CD8-positive, alpha-beta memory T cell (primary cell): ENCODE results near the gene DDC. TPM values are rescaled to one million over a fixed set of nuclear protein-coding genes. Genes with fewer than 3 reads are reported as not detected.

Experiments
- CTCF ChIA-PET: fragments of 350-600 bp; sonication (Branson Sonifier 250); formaldehyde crosslinking; loops from one replicate; lab custom pipeline; 2021; ENCODE audit warnings: antibody characterized with exemption; lab: Charles Lee
- POLR2A ChIA-PET: fragments of 350-600 bp; sonication (Branson Sonifier 250); formaldehyde crosslinking; loops from one replicate; lab custom pipeline; 2021; ENCODE audit warnings: antibody characterized with exemption; lab: Charles Lee
- DNase-seq, 5 donors: peaks; one replicate each; pipeline versions ENCODE4 v3.0.0 to v3.0.0-alpha.2; 2020 to 2022; ENCODE audit warnings: mixed read lengths in 1 of 5
- H3K27ac ChIP-seq: one replicate; pipeline ENCODE4 v1.7.0; 2013; ENCODE audit warnings: low read depth, mild to moderate bottlenecking, low read length, moderate library complexity
- H3K27me3 ChIP-seq: 2 replicates; pipeline ENCODE4 v1.7.0; 2013; ENCODE audit warnings: low read length, mild to moderate bottlenecking; ENCODE audit not compliant: insufficient read depth, poor library complexity, severe bottlenecking
- H3K36me3 ChIP-seq: 2 replicates; pipeline ENCODE4 v1.7.0; 2013; ENCODE audit warnings: mild to moderate bottlenecking, low read length, moderate library complexity; ENCODE audit not compliant: insufficient read depth
- H3K4me1 ChIP-seq: 2 replicates; pipeline ENCODE4 v1.7.0; 2013; ENCODE audit warnings: mild to moderate bottlenecking, low read length, moderate library complexity; ENCODE audit not compliant: insufficient read depth
- H3K4me3 ChIP-seq: 2 replicates; pipeline ENCODE4 v1.7.0; 2013; ENCODE audit warnings: mild to moderate bottlenecking, low read length
- H3K9me3 ChIP-seq: 2 replicates; pipeline ENCODE4 v1.7.0; 2013; ENCODE audit warnings: mild to moderate bottlenecking, low read length
- H3K27ac Mint-ChIP-seq, 8 donors: one replicate each; pipeline ENCODE4 v1.8.0; 2020 to 2021; ENCODE audit warnings: mixed read lengths in 8 of 8, mild to moderate bottlenecking in 6 of 8, inconsistent platforms in 3 of 8, moderate library complexity in 3 of 8
- H3K27me3 Mint-ChIP-seq, 2 donors: one replicate each; pipeline ENCODE4 v1.8.0; 2020 to 2021; ENCODE audit warnings: mixed read lengths in 2 of 2, mild to moderate bottlenecking in 1 of 2, moderate library complexity in 1 of 2
- H3K36me3 Mint-ChIP-seq, 3 donors: one replicate each; pipeline ENCODE4 v1.8.0; 2020 to 2021; ENCODE audit warnings: mixed read lengths in 3 of 3, inconsistent platforms in 1 of 3, mild to moderate bottlenecking in 1 of 3
- H3K4me1 Mint-ChIP-seq, 3 donors: one replicate each; pipeline ENCODE4 v1.8.0; 2020 to 2021; ENCODE audit warnings: mixed read lengths in 3 of 3, inconsistent platforms in 1 of 3, mild to moderate bottlenecking in 1 of 3
- H3K4me3 Mint-ChIP-seq, 7 donors: one replicate each; pipeline ENCODE4 v1.8.0; 2020 to 2021; ENCODE audit warnings: mixed read lengths in 7 of 7, mild to moderate bottlenecking in 6 of 7, moderate library complexity in 4 of 7, inconsistent platforms in 2 of 7
- H3K9me3 Mint-ChIP-seq, 5 donors: one replicate each; pipeline ENCODE4 v1.8.0; 2020 to 2022; ENCODE audit warnings: mixed read lengths in 5 of 5, mild to moderate bottlenecking in 3 of 5, moderate library complexity in 2 of 5, inconsistent platforms in 1 of 5
- polyA plus RNA-seq: library from polyadenylated mRNA; unstranded; fragments of 300-500 nt; fragmentation: Illumina TruSeq; gene quantifications from one replicate; pipeline ENCODE4 v1.2.3, GENCODE V29; 2021
- total RNA-seq, 2 experiments: library from RNA; stranded (reverse); gene quantifications; one replicate each; pipeline ENCODE4 v1.2.3, GENCODE V29; 2021

Gene DDC
- total and polyA plus RNA-seq, 3 experiments from 2014 or later = not detected

GRCh38 chr7:50505553-50506210, 59.5 kb downstream of the DDC start:
- Mint-ChIP-seq H3K4me1 (no peaks in the 10 kb centered on the region), H3K27me3 (peaks cover 1 to 23% of the 10 kb centered on the region in 2 donors), H3K4me3 (no peak overlapping the region), H3K9me3 (no peaks in the 10 kb centered on the region), H3K27ac (no peak overlapping the region), H3K36me3 (peaks cover 0 to 1% (median 0%) of the 10 kb centered on the region in 3 donors)
- ChIA-PET CTCF (no interaction called here), POLR2A (no interaction called here)
- no peak overlapping the region for H3K27ac ChIP-seq
- H3K4me1 ChIP-seq = no peaks in the 10 kb centered on the region
- no peaks in the 10 kb centered on the region for H3K9me3 ChIP-seq
- DNase-seq = no peak
- no peaks in the 10 kb centered on the region for H3K27me3 ChIP-seq
- H3K36me3 ChIP-seq = no peaks in the 10 kb centered on the region
- H3K4me3 ChIP-seq = no peak overlapping the region

- ChIA-PET CTCF (no interaction called here), POLR2A (no interaction called here)
- no peaks in the 10 kb centered on the region for H3K9me3 Mint-ChIP-seq
- Histone ChIP-seq H3K4me1 (no peaks in the 10 kb centered on the region), H3K9me3 (no peaks in the 10 kb centered on the region), H3K27ac (no peak overlapping the region), H3K4me3 (no peak overlapping the region), H3K27me3 (no peaks in the 10 kb centered on the region), H3K36me3 (no peaks in the 10 kb centered on the region)
- no peak overlapping the region for H3K4me3 Mint-ChIP-seq
- no peak for DNase-seq
- H3K27ac Mint-ChIP-seq = no peak overlapping the region
- peaks cover 0 to 1% (median 0%) of the 10 kb centered on the region in 3 donors for H3K36me3 Mint-ChIP-seq
- H3K4me1 Mint-ChIP-seq = no peaks in the 10 kb centered on the region
- peaks cover 1 to 23% of the 10 kb centered on the region in 2 donors for H3K27me3 Mint-ChIP-seq
Observed at GRCh38 chr7:50504646-50505546, 60.3 kb downstream of the DDC start.

DNA sequence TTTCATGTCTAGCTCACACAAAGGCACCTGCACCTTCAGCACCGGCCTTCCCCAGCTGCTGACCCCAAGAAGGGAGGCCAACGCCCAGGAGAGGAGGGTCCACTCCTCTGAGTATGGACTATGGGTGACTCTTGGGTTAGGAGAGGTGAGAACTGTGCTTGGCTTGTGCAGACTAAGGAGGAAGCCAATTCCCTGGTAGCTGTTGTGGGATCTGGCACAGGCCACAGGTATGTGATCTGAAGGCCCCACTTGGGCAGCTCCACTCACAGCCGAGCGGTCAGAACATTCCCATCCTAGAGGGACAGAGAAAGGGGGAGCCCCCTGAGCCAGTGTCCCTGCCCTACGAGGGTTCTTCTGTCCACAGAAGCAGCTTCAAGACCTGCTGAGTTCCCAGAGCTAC, 62.3 kb downstream of the DDC start:
- Histone ChIP-seq H3K9me3 (no peaks in the 10 kb centered on the region), H3K36me3 (no peaks in the 10 kb centered on the region), H3K27ac (no peak overlapping the region), H3K4me1 (no peaks in the 10 kb centered on the region), H3K4me3 (no peak overlapping the region), H3K27me3 (no peaks in the 10 kb centered on the region)
- POLR2A ChIA-PET = no interaction called here
- no peak overlapping the region for H3K4me3 Mint-ChIP-seq
- H3K27me3 Mint-ChIP-seq = peaks cover 9 to 28% of the 10 kb centered on the region in 2 donors
- no peaks in the 10 kb centered on the region for H3K9me3 Mint-ChIP-seq
- H3K36me3 Mint-ChIP-seq = no peaks in the 10 kb centered on the region
- no peaks in the 10 kb centered on the region for H3K4me1 Mint-ChIP-seq
- CTCF ChIA-PET = interaction anchor here (1.8 kb wide), 1 partner anchor 35 kb away, joined by 5 read pairs; no protein-coding TSS in a partner anchor
- DNase-seq = no peak
- H3K27ac Mint-ChIP-seq = no peak overlapping the region

GRCh38 chr7:50502001-50502684, 63.1 kb downstream of the DDC start:
- no peaks in the 10 kb centered on the region for H3K36me3 ChIP-seq
- no peak overlapping the region for H3K4me3 ChIP-seq
- Mint-ChIP-seq H3K4me1 (no peaks in the 10 kb centered on the region), H3K4me3 (no peak overlapping the region), H3K9me3 (no peaks in the 10 kb centered on the region), H3K27ac (no peak overlapping the region), H3K27me3 (peaks cover 9 to 34% of the 10 kb centered on the region in 2 donors), H3K36me3 (no peaks in the 10 kb centered on the region)
- H3K9me3 ChIP-seq = no peaks in the 10 kb centered on the region
- CTCF ChIA-PET = interaction anchor here (1.8 kb wide), 1 partner anchor 34 kb away, joined by 5 read pairs; no protein-coding TSS in a partner anchor
- no peak for DNase-seq
- H3K4me1 ChIP-seq = no peaks in the 10 kb centered on the region
- H3K27me3 ChIP-seq = no peaks in the 10 kb centered on the region
- POLR2A ChIA-PET = no interaction called here
- no peak overlapping the region for H3K27ac ChIP-seq

DNA sequence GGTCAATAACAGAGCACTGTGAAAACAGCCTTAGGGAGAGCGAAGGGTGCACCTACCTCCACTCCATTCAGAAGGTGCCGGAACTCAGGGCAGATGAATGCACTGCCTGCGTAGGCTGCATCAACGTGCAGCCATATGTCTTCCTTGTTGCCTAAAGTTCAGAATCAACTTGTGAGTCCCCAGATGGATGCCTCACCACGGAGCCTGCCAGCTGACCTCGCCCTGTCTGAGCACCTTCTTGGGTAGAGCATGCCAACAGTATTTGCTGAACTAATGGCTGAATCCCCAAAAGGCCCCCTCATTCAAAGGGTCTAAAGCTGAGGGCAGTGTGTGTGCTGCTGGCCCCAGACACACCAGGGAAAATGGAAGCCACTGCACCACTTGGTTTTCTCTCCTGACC, 66.1 kb downstream of the DDC start:
- Mint-ChIP-seq H3K27ac (no peak overlapping the region), H3K9me3 (no peaks in the 10 kb centered on the region), H3K27me3 (peaks cover 12 to 33% of the 10 kb centered on the region in 2 donors), H3K36me3 (no peaks in the 10 kb centered on the region), H3K4me1 (no peaks in the 10 kb centered on the region), H3K4me3 (no peak overlapping the region)
- no peaks in the 10 kb centered on the region for H3K9me3 ChIP-seq
- DNase-seq = no peak
- CTCF ChIA-PET = interaction anchor here (0.8 to 1.1 kb wide), 2 partner anchors 10 to 134 kb away, joined by 3 read pairs; no protein-coding TSS in a partner anchor
- no peaks in the 10 kb centered on the region for H3K27me3 ChIP-seq
- H3K36me3 ChIP-seq = no peaks in the 10 kb centered on the region
- H3K4me3 ChIP-seq = no peak overlapping the region
- POLR2A ChIA-PET = no interaction called here
- no peaks in the 10 kb centered on the region for H3K4me1 ChIP-seq
- H3K27ac ChIP-seq = no peak overlapping the region

DNA sequence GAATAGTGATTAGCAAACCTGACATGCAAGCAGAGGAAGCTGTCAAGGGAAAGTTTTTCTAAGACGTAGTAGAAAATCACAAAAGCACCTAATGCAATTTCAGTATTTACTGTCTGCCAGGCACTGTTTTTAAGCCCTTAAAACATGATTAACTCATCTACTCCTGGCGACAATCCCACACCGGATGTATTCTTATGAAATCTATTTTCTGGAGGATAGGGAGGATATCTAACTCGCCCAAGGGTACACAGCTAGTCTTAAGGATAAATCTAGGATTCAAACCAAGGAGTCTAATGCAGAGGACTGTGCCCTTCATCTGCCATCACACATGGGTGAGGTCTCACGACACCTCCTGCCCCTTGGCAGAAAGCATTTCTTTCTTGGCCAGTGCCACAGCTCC, 67.2 kb downstream of the DDC start:
- no peak for DNase-seq
- no peaks in the 10 kb centered on the region for H3K9me3 Mint-ChIP-seq
- H3K27ac Mint-ChIP-seq = no peak overlapping the region
- H3K36me3 Mint-ChIP-seq = no peaks in the 10 kb centered on the region
- ChIA-PET POLR2A (no interaction called here), CTCF (interaction anchor here (0.8 to 1.6 kb wide), 2 partner anchors 9 to 30 kb away, joined by 3 to 4 read pairs; no protein-coding TSS in a partner anchor)
- no peaks in the 10 kb centered on the region for H3K27me3 ChIP-seq
- H3K4me3 Mint-ChIP-seq = no peak overlapping the region
- H3K4me3 ChIP-seq = no peak overlapping the region
- no peaks in the 10 kb centered on the region for H3K9me3 ChIP-seq
- no peaks in the 10 kb centered on the region for H3K4me1 Mint-ChIP-seq
- peaks cover 14 to 38% of the 10 kb centered on the region in 2 donors for H3K27me3 Mint-ChIP-seq
- H3K27ac ChIP-seq = no peak overlapping the region
- H3K36me3 ChIP-seq = no peaks in the 10 kb centered on the region
- no peaks in the 10 kb centered on the region for H3K4me1 ChIP-seq

DNA sequence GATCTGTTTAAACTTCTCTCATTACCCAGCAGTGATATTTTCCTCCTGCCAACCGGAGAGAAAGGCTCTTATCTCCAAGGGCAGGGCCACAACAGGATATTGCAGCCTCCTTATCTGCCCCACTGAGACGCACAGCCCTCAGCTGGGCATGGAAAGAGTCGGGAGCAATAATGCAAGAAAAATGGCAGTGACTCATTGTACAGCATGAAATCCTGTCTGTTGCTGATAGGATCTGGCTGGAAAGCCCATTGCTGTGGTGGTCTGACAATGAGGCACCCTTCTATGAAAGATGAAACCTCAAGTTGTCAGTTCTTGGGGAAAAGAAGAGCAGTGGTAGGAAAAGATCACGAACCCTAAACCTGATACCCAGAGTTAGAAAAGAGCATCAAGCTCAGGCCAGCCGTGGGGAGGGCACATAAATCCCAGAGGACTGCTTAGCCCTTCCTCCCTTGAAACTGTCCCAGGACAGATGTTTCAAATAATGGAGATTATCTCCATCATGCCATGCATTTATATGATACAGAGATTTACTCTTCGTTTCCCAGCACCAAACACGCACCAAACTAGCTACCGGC, 68.0 kb downstream of the DDC start:
- H3K9me3 Mint-ChIP-seq = no peaks in the 10 kb centered on the region
- H3K4me3 Mint-ChIP-seq = no peak overlapping the region
- DNase-seq = no peak
- CTCF ChIA-PET = interaction anchor here (1.6 kb wide), 1 partner anchor 29 kb away, joined by 4 read pairs; no protein-coding TSS in a partner anchor
- no peak overlapping the region for H3K27ac Mint-ChIP-seq
- no peaks in the 10 kb centered on the region for H3K36me3 Mint-ChIP-seq
- Histone ChIP-seq H3K4me3 (no peak overlapping the region), H3K4me1 (no peaks in the 10 kb centered on the region), H3K9me3 (no peaks in the 10 kb centered on the region), H3K27me3 (no peaks in the 10 kb centered on the region), H3K36me3 (no peaks in the 10 kb centered on the region), H3K27ac (no peak overlapping the region)
- no peaks in the 10 kb centered on the region for H3K4me1 Mint-ChIP-seq
- H3K27me3 Mint-ChIP-seq = peaks cover 21 to 38% of the 10 kb centered on the region in 2 donors
- POLR2A ChIA-PET = no interaction called here
